Activated effector memory CD4-positive, alpha-beta T cell treated with anti-CD3 and anti-CD28 coated beads, Interleukin-2, amount 50 U/mL, for 16 hours (primary cell): ENCODE data around the gene CRYBA4.

Source experiments
- DNase-seq: peaks from one replicate; pipeline ENCODE4 v3.0.0-alpha.2; 2020

CRYBA4 gene

DNA sequence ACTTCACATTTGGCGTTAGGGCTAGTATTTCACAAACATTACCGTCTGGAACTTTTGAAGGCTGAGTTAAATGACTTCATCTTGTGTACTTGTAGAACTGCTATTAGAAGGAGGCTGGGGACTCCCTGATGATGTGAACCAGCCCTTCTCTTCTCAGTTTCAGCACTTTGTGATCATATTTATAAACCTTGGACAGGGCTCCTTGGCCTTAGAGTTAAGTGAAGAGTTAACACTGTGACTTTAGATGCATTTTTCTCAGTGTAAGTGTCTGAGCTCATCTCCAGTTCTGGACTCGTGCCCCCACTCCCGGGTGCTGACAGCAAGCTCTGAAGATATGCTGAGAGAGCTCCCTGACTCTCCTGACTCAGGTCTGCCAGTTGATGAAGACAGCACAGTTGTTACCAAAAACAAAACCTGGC lies 44.1 kb downstream of the CRYBA4 start:
- no peak for DNase-seq

DNA sequence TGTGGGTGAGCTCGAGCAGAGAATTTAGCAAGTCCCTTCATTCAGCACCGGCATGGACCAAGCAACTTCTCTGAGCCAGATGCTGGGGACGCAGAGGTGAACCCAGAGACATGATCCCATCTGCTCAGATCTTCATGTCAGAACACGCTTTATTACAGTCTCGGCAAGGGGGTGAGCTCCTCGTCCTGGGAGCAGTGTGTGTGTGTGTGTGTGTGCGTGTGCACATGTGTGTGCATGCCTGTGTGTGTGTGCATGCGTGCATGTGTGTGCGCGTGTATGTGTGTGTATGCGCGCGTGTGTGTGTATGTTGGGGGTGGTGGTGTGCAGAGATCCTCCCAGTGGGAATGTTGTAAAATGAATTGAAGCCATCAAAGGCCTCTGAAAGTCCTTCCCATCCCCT lies 45.4 kb downstream of the CRYBA4 start:
- no peak for DNase-seq

DNA sequence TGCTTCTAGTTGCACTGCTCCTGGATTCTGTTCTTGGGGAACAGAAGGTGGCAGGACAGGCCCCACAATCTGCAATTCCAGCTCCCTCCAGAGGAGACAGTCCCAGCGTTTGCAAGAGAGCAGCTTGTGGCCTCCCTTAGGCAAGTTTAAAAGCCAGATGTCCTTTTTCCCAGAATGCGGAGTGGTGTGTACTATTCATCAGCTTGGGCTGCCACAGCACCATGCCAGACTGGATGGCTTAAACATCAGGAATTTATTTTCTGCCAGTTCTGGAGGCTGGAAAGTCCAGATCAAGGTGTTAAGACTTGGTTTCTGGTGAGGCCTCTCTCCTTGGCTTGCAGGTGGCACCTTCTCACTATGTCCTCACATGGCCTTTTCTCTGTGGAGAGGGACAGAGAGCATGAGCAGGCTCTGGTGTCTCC lies 47.3 kb downstream of the CRYBA4 start:
- DNase-seq: no peak

DNA sequence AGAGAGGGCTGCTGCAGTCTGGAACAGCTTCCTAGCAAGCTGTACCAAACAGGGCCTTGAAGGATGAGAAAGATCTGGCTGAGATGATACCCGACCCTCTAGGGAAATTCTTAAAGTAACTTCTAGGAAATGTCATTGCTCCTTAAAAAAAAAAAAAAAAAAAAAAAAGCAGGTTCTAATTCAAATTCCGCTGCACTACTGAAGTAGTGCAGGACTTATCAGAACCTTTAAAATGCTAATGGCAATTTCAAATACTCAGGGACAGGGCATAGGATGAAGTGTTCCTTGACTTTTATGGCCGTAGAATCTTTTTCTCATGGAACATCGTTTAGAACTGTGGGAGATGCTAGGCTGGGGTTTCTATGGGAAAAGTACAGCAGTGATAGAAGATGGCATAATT lies 48.7 kb downstream of the CRYBA4 start:
- DNase-seq: no peak

DNA sequence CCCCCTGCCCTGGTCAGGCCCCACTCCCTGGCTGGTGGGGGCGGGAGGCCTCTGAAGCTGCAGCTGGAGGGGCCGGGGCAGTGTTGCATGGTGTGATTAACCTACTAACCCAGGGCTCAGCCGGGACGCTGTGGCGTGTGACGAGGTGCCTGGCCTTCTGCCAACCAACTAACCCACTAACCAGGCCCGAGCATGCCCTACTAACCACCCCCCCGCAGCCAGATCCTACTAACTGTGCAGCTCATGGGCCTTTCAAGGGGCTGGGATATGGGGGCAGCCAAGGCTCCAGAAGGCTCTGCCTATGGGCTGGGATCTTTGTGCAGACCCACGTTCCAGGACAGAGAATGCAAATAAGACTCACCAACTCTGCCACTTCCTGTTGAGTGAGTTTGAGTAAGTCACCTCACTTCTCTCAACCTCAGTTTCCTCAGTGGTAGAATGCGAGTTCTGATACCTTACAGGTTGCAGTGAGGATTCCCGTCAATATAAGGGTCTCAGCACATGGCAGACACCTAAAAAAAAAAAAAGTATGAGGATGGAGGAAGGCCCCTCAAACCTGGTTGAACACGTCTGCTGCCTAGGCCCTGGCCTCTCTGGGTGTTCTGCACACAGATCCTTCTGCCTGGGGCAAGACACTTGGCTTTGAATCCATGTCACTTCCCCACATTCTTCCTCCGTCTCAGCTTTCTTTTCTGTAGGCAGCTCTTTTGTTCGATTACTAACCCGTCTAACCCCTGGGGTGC lies 49.7 kb downstream of the CRYBA4 start:
- peak; percentile 89 for DNase-seq

DNA sequence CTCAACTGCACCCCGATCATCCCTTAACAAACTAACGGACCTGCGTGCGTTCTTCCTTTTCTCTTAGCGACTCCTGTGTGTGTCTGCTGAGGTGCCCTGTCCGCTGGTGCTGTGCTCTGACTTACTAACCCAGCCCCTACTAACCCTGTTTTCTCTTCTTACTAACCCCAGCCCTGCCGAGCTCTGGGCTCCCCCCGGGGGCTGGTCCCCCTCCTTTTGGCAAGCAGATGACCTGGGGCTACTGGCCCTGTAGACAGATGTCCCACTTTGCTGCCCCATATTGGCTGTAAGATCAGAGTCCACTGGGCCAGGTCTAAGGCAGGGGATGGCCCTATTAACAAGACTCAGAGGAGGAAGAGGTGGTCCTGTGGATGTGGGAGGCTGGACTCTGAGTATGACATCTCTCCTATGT lies 50.3 kb downstream of the CRYBA4 start:
- DNase-seq: peak; percentile 75

DNA sequence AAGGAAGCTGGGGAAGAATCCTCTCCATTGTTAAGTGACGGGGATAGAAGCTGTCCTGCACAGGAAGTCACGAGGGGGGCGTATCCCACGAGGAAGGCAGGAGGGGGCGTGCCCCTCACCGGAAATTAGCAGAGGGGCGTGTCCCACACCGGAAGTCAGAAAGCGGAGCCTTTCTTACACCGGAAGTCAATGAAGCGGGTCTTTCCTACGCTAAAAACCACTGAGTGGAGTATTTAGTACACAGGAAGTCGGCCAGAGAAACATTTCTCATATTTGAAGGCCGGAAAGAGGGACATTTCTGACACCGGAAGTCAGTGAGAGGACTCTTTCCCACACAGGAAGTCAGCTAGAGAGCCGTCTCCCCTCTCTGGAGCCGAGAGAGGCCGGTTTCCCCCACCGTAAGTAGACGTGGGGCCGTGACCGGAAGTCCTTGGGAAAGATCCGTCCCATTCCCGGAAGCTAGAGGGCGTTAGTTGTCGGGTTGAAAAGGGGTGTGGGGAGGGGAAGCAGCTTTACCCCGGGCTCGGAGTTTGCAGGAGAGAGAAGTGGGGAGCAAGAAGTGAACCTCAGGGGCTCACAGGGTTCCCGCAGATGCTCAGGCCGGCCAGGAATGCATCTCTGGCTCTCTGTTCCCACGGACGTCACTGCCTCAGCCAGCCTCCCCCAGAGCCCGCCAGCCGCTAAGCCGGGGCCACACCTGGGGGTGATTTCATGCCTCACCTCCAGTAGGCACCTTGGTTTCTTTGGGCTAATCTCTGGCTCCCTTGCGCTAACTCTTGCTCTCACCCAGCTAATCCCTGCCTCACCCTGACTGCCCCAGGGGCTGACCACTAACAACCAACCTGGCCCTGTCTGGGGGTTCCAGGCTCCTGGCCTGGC lies 51.1 kb downstream of the CRYBA4 start:
- DNase-seq: peak; percentile 97

DNA sequence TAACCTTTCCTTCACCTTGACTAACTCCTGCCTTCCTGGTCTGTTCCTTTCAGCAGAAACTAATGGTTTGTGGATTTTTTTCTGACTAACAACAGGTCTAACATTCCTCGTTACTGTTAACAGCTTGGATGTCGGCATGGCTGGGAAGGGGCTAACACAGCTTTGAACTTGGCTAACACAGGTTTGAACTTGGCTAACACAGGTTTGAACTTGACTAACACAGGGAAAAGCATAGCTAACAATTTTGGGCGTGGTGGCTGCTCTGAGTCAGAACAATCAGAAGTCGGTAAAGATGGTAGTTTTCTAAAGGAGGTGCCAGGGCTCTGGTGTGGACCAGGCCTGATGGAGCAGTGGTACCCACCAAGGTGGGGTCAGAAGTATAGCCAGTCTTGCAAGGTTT lies 51.7 kb downstream of the CRYBA4 start:
- peak; percentile 76 for DNase-seq

DNA sequence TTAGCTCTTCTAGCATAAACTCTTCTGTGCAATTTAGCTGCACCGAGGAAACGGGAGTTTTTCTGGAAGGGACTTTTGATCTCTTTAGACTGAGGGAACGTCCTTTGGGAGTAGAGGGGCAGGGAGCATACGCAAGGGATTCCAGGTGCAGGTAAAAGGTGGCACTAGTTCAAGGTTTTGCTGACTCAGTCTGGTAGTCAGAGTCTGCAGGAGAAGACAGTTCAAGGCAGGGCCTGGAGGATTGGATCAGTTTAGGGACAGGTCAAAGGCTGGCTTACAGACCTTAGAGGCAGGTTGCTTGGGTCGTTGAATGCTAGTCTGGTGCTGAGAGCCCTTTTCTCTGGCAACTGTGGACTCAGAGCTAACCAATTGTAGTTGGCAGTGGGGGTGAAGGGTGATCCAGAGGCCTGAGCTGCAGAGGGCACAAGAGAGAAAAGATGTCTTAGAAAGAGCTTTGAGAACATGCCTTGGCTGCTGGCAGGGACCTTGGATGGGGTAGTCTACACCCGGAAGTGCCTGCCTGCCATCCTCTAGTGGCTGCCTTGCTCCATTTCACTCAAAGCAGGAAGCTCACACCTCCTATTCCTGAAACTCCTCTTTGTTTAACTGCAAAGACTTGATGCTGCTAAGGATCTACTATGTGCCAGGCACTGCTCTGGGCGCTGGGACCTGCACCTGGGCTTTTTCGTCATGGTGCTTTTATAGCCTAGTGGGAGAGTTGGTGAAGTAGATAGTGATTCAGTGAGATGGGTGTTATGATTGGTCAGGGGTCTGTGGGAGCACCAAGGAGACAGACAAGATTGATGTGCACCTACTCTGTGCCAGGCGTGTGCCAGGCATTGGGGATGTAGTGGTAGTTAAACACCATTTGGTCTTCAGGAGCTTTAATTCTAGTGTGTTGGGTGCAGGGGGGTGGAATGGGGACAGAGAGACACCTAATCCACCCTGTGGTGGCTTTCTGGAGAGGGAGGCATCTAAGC lies 52.7 kb downstream of the CRYBA4 start:
- DNase-seq: peak; percentile 76

DNA sequence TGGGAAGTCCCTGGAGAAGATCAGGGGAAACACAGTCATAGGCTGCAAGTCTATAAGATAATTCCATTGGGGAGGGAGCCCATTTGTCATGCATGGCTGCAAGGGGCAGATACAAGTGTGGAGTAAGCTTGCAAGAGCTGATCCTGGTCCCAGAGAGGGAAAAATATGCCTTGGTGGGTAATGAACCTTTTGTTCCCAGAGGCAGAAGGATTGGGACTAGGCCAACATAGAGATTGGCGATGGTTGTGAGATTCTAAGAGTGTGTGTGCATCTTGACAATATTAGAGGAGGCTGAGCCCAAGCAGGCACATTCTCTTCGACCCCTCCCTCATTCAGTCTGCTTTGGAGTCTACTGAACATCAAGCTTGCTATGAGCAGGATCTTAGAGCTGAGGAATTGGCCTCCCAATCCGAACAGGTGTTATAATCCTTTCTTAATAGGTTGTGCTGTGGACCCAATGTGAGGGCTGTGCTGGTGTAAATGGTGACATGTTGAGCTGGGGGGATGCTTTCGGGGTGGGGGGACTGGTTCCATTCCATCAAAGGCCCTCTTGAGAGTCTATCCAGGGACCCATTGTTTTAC lies 54.0 kb downstream of the CRYBA4 start:
- DNase-seq: no peak

DNA sequence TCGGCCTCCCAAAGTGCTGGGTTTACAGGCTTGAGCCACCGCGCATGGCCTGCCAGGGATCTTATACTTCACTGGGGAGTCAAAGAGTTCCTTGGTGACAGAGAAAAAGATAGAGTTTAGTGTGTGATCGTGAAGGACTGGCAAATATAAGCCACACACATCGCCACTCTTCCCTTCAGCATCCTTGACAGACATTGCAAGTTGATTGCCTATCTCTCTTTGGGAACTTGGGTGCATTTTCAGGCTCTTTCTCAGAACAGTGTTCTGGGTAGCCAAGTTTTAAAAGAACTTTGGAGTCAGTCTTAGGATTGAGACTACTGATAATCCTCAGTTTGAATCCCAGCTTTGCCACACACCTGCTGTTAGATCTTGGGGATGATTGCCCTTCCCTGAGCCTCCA lies 55.5 kb downstream of the CRYBA4 start:
- no peak for DNase-seq

DNA sequence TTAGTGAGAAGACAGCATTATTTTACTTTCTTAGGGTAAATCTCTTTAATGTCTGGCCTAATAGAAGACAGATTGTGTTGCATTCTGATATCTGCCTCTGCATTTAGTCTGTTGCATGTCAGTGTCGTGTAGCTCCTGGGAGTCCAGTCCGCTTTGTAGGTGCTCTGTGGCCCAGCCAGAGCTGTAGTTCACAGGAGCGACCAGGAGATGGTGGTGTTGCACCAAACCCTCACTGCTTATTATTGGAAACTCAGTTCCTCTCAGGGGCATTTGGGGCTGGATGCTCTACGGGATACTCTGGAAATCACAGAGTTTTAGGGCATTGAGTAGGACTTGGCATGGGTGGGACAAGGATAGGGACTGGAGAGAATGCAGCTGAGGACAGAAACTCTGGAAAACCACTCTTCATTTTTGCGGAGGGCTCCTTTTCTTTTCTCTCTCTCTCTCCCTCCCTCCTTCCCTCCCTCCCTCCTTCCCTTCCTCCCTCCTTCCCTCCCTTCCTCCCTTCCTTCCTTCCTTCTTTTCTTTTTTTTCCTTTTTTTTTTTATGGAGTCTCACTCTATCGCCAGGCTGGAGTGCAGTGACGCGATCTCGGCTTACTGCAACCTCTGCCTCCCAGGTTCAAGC lies 57.4 kb downstream of the CRYBA4 start:
- peak; percentile 89 for DNase-seq
